DOHH2 (cell line): ENCODE data around the gene YDJC.

ENCODE experiments used
- CTCF ChIP-seq: fragments of 200-600 bp; sonication (generic); IDR thresholded peaks from one replicate; pipeline ENCODE4 v1.5.1; 2014; ENCODE audit warnings: antibody characterized with exemption, mild to moderate bottlenecking, low read depth, low read length; ENCODE audit not compliant: poor library complexity, severe bottlenecking
- EZH2phosphoT487 ChIP-seq: fragments of 200-600 bp; sonication (generic); IDR thresholded peaks from 2 replicates; pipeline ENCODE4 v1.6.1; 2017; ENCODE audit warnings: borderline replicate concordance, mild to moderate bottlenecking, antibody characterized with exemption, low read length, moderate library complexity, mixed read lengths

- TF ChIP-seq CTCF = no peak
- no peak for TF ChIP-seq EZH2phosphoT487
These were observed 23.8 kb downstream of the YDJC start for GRCh38 chr22:21605887-21606564.
